Stimulated activated naive CD4-positive, alpha-beta T cell treated with Interleukin-2 at 50 U/mL for 16 hours (primary cell): ENCODE measurements around the gene OTX1.
"Not testable (repeated sequence)": the region's sequence is repeated elsewhere in the genome, so short reads cannot be mapped to it uniquely, and the experiment has no call there.

ENCODE experiments used
- DNase-seq: peaks from one replicate; lab custom pipeline; 2025; lab: John Stamatoyannopoulos, UW

Gene OTX1

DNA sequence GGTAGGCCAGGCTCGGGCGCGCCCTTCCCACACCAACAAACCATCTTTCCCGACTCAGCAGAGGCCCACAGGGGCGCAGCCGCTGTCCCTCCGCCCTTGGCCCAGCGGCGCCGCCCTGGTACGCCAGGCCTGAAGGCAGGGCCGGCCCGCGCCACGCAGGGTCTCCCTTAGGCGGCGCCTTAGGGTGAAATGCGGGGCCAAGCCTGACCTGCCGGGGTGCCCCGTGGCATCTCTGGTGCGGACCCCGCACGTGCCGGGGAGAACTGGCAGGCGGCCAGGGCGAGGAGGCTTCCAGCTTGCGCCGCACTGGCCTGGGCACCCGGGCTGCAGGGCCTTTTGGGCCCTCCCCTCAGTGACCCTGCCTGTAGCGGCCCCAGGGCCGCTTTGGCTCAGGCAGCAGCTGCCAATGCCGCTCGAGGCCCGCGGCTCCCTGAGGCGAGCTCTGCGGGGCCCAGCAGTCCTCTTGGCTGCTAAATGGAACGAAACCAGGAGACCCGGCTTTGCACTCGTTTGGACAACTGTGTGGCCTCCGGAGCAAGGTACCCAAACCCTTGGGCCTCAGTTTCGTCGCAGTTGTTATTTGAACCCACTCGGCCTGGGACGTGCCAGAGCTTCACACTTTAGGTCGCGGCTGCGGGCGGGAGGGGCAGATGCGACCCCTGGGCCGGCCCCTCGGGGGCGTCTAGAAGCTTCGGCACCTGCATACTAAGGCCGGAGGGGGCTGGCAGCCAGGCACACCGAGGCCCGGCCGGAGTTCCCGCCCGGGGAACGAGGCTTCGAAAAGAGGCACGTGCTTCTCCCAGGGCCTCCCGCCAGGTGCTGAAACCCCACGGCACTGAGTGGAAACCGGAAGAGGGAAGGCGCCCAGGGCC, 8.5 kb downstream of the OTX1 start:
- no peak for DNase-seq

DNA sequence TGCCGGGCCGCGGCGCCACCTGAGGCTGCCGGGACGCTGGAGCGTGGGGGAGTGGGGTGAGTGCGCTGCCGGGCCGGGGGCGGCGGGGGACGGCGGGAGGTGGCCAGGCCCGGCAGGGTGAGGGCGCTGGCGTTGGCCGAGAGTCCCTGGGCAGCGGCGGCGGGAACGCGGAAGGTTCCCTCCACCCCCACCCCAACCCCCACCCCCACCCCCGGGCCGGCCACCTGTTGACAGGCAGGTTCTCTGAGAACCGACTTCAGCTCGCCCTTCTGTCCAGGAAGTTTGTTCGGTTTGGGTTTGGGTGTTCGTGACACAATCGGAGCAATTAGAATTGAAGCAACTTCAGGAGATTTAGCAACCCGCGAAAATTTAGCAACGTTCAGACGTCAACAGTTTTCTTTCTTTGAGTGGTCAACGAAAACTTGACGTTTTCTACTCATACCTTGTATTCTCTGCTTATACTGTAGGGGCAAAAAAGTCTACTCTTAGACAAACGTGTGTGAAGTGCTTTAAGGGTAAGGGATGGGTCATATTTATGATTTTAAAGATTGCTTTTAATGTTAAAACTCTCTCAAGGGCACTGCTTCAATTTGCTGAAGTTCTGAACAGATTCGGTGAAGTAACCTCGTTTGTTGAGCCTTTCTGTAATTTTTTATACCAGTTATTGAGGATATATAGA, 9.3 kb downstream of the OTX1 start:
- no peak for DNase-seq

DNA sequence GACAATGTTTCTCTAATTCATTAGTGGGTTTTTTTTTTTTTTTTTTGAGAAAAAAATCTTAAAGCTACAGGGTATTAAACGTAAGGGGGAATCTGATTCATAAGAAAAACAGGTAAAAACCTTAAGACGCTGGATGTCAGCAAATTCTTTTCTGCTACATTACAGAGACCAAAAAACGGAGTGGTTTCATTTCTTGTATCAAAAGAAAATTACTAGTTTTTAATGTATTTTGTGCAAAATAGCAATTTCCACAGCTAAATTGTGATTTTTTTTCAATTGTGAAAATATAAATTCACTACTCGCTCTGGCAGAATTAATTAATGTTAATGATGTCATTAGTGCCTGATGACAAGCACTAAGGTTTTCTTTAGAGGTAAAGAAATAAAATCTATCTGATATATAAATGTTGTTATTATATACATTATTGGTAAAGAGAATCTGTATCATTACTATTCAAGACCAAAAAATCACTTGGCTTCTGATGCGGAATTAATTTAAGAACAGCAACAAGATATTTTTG, 9.9 kb downstream of the OTX1 start:
- DNase-seq = no peak

DNA sequence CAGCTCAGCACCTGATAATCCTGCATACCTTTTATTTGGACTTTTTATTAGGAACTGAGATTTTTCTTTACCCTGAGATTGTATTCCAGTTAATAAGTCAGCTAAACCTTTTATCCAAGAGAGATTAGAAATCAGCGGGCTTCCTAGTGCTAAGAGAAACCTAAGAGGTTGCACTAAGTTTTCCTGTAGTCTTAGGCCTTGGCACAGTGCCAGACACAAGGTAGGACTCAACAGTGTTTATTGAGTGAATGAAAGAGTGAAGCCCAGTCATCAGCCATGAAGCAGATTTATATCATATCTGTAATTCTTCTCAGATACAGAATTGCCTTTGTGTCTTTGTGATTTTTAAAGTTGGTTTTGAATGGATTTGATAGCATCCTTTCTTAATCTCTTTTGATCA, 13.6 kb downstream of the OTX1 start:
- DNase-seq = no peak

DNA sequence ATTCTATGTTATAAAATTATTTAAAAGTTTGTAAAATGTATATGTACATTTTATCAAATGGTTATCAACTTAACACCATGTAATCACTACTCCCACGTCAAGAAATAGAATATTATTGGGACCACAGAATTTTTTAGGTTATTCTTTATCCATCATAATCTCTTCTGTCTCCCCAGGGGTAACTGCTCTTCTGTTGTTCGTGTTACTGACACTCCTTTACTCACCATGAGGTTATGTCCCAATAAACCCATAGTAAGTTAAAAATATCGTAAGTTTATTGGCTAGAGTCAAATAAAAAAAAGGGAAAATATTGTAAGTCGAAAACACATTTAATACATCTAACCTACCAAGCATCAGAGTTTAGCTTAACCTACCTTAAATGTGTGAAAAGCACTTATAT, 14.0 kb downstream of the OTX1 start:
- DNase-seq = no peak

DNA sequence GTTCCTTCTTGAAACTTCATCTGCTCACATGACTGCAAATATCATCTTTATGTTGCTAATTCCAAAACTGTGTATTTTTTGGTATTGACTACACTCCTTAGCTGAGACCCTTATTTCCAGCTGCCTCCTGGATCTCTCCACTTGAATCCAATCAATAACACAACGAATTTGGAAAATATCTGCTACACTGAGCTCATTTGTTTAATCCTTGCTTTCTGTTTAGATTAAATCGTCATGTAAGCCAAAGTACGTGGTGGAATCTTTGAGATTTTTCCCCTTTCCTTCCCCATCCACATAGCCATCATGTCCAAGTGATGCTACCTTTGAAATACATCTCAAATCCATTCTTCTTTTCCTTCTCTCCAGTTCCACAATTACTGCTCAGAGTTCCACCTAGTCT, 15.6 kb downstream of the OTX1 start:
- no peak for DNase-seq

DNA sequence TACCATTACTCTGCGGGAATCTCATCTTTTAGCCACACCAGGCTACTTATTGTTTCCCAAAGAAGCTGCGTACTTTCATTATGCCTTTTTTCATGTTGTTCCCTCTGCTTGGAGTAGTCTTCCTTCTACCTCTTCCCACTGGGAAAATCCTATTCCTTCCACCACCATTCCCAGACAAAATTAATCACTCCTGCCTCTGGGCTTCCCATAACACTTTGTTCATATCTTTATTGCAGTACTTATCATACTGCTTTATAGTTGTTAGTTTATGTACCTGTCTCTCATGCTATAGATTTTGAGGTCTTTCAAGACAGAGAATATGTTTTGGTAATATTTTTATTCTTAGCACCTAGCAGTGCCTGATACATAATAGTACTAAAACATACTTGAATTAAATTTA, 16.2 kb downstream of the OTX1 start:
- no peak for DNase-seq

DNA sequence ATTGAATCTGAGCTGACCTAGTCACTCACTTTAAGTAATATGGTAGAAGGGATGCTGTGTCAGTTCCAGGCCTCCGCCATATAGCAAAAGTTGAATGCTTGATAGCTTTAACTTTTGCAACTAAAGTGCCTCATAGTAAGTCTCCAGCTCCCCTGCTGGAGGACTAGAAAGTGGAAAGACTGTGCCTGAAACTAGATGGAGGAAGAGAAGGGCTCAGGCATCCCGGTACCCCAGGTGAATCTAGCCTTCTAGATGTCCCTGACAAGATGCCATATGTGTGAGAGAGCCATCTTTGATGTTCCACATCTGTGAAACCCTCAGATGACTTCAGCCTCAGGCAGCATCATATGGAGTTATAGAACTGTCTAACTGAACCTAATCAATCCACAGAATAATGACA, 21.0 kb downstream of the OTX1 start:
- no peak for DNase-seq

DNA sequence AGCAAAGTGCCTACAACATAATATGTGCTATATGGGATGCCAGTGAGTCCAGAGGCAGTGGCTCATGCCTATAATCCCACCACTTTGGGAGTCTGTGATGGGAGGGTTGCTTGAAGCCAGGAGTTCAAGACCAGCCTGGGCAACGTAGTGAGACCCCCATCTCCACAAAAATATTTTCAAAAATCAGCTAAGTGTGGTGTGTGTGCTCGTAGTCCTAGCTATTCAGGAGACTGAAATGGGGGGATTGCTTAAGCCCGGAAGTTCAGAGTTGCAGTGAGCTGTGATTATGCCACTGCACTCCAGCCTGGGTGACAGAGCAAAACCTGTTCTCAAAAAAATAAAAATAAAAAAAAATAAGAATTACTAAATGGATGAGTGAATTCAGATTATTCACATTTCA, 23.4 kb downstream of the OTX1 start:
- DNase-seq = no peak

DNA sequence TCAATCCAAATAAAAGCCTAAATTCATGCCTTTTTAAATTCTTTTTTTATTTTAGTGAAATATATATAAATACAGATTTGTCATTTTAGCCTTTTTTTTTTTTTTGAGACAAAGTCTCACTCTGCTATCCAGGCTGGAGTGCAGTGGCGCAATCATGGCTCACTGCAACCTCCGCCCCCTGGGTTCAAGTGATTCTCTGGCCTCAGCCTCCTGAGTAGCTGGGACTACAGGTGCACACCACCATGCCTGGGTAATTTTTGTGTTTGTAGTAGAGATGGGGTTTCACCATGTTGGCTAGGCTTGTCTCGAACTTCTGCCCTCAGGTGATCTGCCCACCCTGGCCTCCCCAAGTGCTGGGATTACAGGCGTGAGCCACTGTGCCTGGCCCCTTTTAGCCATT, 23.8 kb downstream of the OTX1 start:
- DNase-seq = not testable (repeated sequence)

DNA sequence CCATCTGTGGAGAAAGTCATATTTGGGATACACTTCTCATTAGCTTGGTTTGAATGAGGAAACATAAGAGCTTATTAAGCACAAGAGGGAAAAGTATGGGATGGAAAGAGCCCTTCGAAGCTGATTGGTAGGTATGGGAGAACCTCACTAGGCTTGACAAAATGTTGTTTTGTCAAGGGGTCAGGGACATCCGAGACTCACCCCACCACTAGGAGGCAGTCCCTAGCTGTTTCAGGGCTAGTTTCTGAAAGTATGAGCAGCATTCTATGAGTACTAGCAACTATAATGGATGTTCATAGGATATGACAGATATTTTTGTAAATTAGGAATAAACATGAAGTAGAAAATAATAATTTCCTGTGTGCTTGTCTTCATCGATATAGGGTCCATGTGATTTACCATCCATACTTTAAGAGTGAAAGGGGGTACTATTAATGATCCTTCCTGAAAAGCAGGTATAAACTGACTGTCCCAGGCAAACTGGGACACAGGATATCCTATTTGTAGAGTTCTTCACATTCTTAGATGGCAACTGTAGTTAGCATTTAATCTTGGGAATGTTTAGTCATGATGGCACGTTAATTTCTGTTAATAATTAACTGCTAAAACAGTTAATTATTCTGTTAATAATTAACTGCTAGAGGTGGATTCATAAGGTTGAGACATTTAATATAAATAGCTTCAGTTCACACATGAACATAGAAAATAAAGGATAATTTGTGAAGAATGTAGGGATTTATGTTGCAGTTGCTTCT, 28.4 kb downstream of the OTX1 start:
- no peak for DNase-seq

DNA sequence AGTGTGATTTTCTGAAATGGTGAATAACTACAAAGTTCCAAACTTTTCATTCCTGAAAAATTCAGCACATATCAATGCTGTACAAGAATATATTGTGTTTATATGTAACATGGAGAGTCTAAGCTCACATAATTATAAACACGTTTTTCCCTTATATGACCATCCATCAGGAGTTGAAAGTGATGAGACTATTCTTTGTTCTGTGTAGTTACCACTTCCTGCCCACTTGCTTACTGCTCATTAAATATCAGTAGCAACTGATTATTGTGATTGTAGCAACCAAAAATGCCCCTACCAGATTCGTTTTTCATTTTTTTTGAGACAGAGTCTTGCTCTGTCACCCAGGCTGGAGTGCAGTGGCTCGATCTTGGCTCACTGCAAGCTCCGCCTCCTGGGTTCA, 30.8 kb downstream of the OTX1 start:
- no peak for DNase-seq

DNA sequence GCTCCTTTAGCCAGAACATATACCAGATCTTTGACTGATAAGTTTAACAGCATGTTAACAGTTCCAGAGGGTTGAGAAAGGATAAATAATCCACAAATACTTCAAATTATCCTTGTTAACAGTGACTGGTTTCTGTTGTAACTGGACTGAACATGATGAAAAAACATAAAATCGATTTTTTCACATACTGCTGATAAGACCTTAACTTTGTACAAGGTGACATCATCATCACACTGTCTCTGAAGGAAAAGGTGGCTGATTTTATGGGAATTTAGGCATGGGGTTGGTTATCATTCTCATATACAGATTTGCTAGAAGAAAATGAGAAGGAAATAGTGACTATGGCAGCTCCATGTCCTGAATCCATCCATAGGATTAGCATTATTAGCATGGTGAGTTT, 36.1 kb downstream of the OTX1 start:
- no peak for DNase-seq

DNA sequence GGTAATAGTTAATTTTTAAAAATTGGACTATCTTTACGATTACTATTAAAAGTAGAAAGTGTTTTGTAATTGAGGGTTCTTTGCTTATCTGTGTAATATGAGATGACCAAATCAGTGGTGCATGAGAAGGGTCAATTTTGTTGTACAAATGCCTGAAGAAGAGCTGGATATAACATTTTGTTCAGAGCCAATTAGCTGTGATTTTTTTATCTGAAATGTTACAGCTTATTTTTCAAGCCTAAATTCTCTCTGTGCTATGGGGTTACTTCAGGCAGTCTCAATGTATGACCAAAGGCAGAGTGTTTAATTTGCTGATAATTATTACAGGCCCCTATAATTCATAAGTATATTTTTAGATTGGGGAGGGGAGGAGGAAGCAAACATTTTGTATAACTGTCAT, 41.8 kb downstream of the OTX1 start:
- DNase-seq = no peak

DNA sequence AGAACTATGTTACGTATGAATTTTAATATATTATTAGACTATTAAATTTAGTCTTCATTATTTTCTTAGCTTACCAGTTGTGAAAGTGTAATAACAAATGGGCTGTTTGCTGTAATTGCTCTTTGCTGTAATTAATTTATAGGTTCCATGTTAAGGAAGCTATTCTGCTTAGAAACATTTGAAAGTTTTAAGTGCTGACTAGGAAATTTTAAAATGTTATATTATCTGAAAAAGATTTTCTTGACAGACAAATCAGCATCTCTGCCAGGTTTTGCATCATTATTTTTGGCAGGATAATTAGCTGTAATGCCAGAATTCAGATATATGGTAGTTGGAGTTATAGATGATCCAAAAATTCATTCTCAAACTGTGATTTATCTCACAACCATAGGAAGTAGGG, 42.2 kb downstream of the OTX1 start:
- no peak for DNase-seq

DNA sequence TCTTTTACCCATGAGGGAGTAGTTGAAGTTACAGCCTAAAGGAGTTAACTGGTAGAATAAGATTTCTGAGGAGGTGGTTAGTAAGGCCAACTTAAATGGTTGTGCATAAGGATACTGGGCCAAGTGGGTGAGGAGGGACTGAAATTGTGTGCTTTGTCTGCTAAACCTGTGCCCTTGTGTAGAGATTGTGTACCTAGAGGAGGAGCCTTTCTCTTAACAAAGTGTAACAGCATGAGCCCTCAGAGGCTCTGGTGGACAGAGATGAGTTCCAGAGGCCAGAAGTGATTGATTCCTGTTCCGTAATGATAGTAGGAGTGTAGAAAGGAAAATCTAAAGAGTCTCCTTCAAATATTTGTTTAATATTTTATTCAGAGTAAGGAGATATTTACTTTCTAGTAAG, 42.9 kb downstream of the OTX1 start:
- DNase-seq = no peak

DNA sequence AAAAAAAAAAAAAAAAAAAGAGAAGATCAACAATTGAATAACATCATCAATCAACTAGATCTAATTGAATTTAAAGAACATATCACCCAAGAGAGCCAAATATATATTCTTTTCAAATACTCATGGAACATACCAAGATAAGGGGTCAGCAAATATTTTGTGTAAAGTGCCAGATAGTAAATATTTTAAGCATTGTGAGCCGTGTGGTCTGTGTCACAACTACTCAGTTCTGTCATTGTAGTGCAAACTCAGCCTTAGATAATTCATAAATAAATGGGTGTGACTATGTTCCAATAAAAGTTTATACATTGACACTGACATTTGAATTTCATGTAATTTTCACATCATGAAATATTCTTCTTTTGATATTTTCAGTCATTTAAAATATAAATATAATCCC, 45.9 kb downstream of the OTX1 start:
- DNase-seq = no peak

DNA sequence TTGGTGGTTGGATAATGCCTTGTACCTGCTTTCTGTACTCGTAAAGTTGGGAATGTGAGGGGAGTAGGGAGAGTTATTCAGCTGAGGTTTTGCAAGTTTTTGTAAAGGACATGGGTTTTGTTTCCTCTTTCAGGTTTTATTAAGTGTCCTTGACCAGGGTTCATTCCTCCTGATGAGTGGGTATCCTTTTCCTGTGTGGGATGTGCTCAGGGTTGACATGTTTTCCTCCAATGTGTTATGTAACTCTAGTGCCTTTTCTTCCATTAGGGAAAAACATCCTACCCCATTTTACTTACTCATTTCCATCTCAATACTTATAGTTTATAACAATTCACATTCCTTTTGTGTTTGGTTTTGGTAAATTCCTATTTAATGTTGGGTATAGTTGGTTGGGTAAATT, 48.4 kb downstream of the OTX1 start:
- no peak for DNase-seq

DNA sequence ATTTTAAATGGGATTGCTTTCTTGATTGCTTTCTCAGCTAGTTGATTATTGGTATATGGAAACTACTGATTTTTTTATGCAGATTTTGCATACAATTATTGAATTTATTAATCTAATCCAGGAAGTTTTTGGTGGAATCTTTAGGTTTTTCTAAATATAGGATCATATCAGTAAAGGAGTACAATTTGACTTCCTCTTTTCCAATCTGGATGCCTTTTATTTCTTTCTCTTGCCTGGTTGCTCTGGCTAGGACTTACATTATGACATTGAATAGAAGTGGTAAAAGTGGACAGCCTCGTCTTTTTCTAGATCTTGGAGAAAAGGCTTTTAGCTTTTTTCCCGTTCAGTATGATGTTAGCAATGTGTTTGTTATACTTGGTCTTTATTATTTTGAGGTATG, 51.3 kb downstream of the OTX1 start:
- DNase-seq = no peak

DNA sequence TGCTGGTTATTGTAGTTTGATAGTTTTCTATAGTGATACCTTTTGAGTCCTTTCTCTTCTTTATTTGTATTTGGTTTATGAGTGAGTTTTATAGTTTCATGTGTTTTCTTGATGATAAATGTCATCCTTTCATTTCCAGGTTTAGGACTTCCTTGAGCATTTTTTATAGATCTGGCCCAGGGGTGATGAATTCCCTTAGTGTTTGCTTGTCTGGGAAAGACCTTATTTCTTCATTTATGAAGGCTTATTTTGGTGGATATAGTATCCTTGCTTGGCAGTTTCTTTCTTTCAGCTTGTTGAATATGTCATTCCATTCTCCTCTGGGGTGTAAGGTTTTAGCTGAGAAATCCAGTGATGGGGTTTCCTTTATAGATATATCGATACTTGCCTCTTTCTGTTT, 53.9 kb downstream of the OTX1 start:
- DNase-seq = no peak
